Osteoblast (primary cell): ENCODE measurements around the gene RPAIN. TPM values are rescaled to one million over a fixed set of nuclear protein-coding genes. Genes with fewer than 3 reads are reported as not detected.

ENCODE experiments used
- DNase-seq: peaks from one replicate; pipeline ENCODE4 v3.0.0; 2011; ENCODE audit warnings: low spot score, mixed read lengths; ENCODE audit not compliant: insufficient read length; ENCODE audit errors: missing footprints
- H2AFZ ChIP-seq: 2 replicates; pipeline ENCODE4 v1.6.0; 2011; ENCODE audit warnings: mild to moderate bottlenecking, low read length
- H3K27ac ChIP-seq: 2 replicates; pipeline ENCODE4 v1.5.1; 2011; ENCODE audit warnings: mild to moderate bottlenecking, low read depth, low read length, moderate library complexity
- H3K27me3 ChIP-seq: 2 replicates; pipeline ENCODE4 v1.6.0; 2012; ENCODE audit warnings: mild to moderate bottlenecking, control low read depth, inconsistent platforms, low read length, moderate library complexity; ENCODE audit not compliant: insufficient read depth
- H3K36me3 ChIP-seq: 2 replicates; pipeline ENCODE4 v1.5.1; 2011; ENCODE audit warnings: mild to moderate bottlenecking, low read length, control low read depth, moderate library complexity; ENCODE audit not compliant: insufficient read depth
- H3K4me1 ChIP-seq: 2 replicates; pipeline ENCODE4 v1.5.1; 2011; ENCODE audit warnings: mild to moderate bottlenecking, low read length, control low read depth, moderate library complexity; ENCODE audit not compliant: insufficient read depth
- H3K4me2 ChIP-seq: 2 replicates; pipeline ENCODE4 v1.6.0; 2011; ENCODE audit warnings: mild to moderate bottlenecking, low read length; ENCODE audit not compliant: insufficient read depth
- H3K4me3 ChIP-seq: fragments of 200-600 bp; sonication (generic); 3 replicates; pipeline ENCODE4 v1.5.1; 2012; ENCODE audit warnings: mild to moderate bottlenecking, low read length, inconsistent platforms; ENCODE audit not compliant: insufficient read depth
- H3K79me2 ChIP-seq: 2 replicates; pipeline ENCODE4 v1.6.0; 2012; ENCODE audit warnings: mild to moderate bottlenecking, low read length, control low read depth, inconsistent platforms; ENCODE audit not compliant: insufficient read depth
- H3K9me3 ChIP-seq: 2 replicates; pipeline ENCODE4 v1.5.1; 2011; ENCODE audit warnings: low read depth, low read length, control low read depth
- H4K20me1 ChIP-seq: 2 replicates; pipeline ENCODE4 v1.6.0; 2012; ENCODE audit warnings: mild to moderate bottlenecking, low read length, control low read depth; ENCODE audit not compliant: insufficient read depth
- total RNA-seq: library from RNA; depleted of rRNA; stranded (reverse); fragments of >200 nt; gene quantifications from 2 replicates; pipeline ENCODE4 v1.2.3, GENCODE V29; 2012
- TF ChIP-seq, protein P1 (sequence below): IDR thresholded peaks from 2 replicates; pipeline ENCODE4 v1.5.1; 2011; ENCODE audit warnings: mild to moderate bottlenecking, low read depth, low read length, moderate library complexity; ENCODE audit errors: extremely low read depth

The RPAIN gene
- total RNA-seq, 1 donor = 40.2 TPM

- DNase-seq = no peak
- Histone ChIP-seq H3K4me2 (no peak overlapping the region), H3K9me3 (no peaks in the 10 kb centered on the region), H3K36me3 (peaks cover 95% of the 10 kb centered on the region), H3K27ac (no peak overlapping the region), H4K20me1 (peaks cover 8% of the 10 kb centered on the region), H3K4me1 (peaks cover 11% of the 10 kb centered on the region), H3K27me3 (no peaks in the 10 kb centered on the region), H3K4me3 (no peak overlapping the region), H2AFZ (no peak overlapping the region), H3K79me2 (no peaks in the 10 kb centered on the region)
- TF ChIP-seq, protein P1, sequence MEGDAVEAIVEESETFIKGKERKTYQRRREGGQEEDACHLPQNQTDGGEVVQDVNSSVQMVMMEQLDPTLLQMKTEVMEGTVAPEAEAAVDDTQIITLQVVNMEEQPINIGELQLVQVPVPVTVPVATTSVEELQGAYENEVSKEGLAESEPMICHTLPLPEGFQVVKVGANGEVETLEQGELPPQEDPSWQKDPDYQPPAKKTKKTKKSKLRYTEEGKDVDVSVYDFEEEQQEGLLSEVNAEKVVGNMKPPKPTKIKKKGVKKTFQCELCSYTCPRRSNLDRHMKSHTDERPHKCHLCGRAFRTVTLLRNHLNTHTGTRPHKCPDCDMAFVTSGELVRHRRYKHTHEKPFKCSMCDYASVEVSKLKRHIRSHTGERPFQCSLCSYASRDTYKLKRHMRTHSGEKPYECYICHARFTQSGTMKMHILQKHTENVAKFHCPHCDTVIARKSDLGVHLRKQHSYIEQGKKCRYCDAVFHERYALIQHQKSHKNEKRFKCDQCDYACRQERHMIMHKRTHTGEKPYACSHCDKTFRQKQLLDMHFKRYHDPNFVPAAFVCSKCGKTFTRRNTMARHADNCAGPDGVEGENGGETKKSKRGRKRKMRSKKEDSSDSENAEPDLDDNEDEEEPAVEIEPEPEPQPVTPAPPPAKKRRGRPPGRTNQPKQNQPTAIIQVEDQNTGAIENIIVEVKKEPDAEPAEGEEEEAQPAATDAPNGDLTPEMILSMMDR = no peak
Observed at GRCh38 chr17:5379351-5380107, 40.5 kb upstream of the RPAIN start.

DNA sequence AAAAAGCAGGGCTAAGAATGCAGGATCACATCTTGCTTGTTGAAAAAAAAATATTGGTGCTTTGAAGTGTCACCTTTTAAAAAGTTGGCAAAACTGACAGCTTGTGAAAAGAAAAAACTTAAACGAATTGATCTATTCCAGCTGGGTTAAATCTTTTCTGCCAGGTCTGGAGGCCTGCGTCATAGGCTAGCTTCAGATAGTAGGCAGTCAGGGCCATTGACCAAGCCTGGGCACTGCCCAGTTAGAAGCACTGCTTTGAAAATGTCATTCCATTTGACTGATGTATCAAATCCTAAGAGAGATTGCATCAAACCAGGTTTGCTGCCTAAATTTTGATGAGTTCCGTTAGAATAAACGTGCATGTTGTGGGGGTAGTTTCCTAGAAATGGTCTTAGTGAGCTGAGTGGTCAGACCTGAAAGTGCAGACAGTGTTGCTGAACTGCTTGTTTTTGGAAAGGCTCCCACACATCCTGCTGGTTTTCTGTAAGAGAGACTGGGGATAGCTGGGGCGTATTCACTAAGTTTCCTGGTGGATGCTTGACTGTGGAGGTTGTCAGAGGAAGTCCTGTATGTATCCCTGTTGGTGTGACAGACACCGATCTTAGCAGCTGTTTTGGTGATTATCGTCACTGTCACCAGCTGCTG lies 39.4 kb upstream of the RPAIN start:
- no peaks in the 10 kb centered on the region for H3K9me3 ChIP-seq
- DNase-seq = no peak
- peaks cover 8% of the 10 kb centered on the region for H4K20me1 ChIP-seq
- TF ChIP-seq, protein P1 = no peak
- no peaks in the 10 kb centered on the region for H3K79me2 ChIP-seq
- H3K4me1 ChIP-seq = peaks cover 11% of the 10 kb centered on the region
- H3K4me3 ChIP-seq = no peak overlapping the region
- H3K27me3 ChIP-seq = no peaks in the 10 kb centered on the region
- H2AFZ ChIP-seq = no peak overlapping the region
- H3K36me3 ChIP-seq = peaks cover 99% of the 10 kb centered on the region
- no peak overlapping the region for H3K27ac ChIP-seq
- no peak overlapping the region for H3K4me2 ChIP-seq

GRCh38 chr17:5381542-5381941 lies 38.4 kb upstream of the RPAIN start:
- peak; percentile 69 for DNase-seq
- TF ChIP-seq, protein P1 = no peak
- Histone ChIP-seq H3K4me2 (no peak overlapping the region), H2AFZ (no peak overlapping the region), H3K9me3 (no peaks in the 10 kb centered on the region), H3K4me3 (no peak overlapping the region), H3K27me3 (no peaks in the 10 kb centered on the region), H3K4me1 (peaks cover 11% of the 10 kb centered on the region), H3K36me3 (peaks cover 99% of the 10 kb centered on the region), H4K20me1 (peaks cover 8% of the 10 kb centered on the region), H3K27ac (peak overlapping the region; percentile 12), H3K79me2 (no peaks in the 10 kb centered on the region)

- Histone ChIP-seq H3K79me2 (no peaks in the 10 kb centered on the region), H3K4me2 (no peak overlapping the region), H3K4me1 (no peaks in the 10 kb centered on the region), H3K27ac (no peak overlapping the region), H4K20me1 (no peaks in the 10 kb centered on the region), H3K9me3 (no peaks in the 10 kb centered on the region), H2AFZ (no peak overlapping the region), H3K27me3 (no peaks in the 10 kb centered on the region), H3K36me3 (peaks cover 65% of the 10 kb centered on the region), H3K4me3 (no peak overlapping the region)
- DNase-seq = no peak
- TF ChIP-seq, protein P1 = no peak
Observed at GRCh38 chr17:5391678-5392077, 28.3 kb upstream of the RPAIN start.
